Cerebellar cortex (tissue), 1 donor: ENCODE results near the gene SLC38A10.
A peak's percentile ranks its signal among the peaks of the same experiment; 100 is the strongest.

Experiments
- DNase-seq: peaks from one replicate; pipeline ENCODE4 v3.0.0-alpha.2; 2015; ENCODE audit warnings: low spot score

Gene SLC38A10

GRCh38 chr17:81298991-81299738 lies 4.1 kb upstream of the SLC38A10 start:
- no peak for DNase-seq

- DNase-seq = no peak
Observed at GRCh38 chr17:81298325-81298990, 3.4 kb upstream of the SLC38A10 start.

GRCh38 chr17:81295676-81296381 lies 722 bp upstream of the SLC38A10 start:
- peak; percentile 87 for DNase-seq

GRCh38 chr17:81294512-81295030 lies 536 bp downstream of the SLC38A10 start:
- DNase-seq = no peak

- no peak for DNase-seq
Observed at GRCh38 chr17:81292450-81292849, 2.7 kb downstream of the SLC38A10 start.

DNA sequence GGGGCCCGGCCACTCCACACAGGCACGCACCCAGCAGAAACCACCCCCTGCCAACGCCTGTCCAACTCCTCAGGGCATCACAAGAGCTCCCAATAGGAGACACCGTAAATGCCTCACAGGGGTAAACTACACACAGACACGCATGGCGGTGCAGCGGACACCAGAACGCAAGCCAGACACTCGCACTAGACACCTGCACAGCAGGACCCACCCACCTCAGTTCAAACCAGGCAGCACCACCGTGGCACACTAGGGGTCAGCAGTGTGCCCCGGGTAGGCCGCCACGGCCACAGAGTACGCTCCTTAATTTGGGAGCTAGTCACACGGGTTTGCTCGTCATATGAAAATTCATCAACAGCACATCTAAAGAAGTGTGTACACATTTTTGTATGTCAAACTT lies 3.4 kb downstream of the SLC38A10 start:
- DNase-seq = peak; percentile 58

GRCh38 chr17:81290230-81290629 lies 4.9 kb downstream of the SLC38A10 start:
- DNase-seq = no peak

DNA sequence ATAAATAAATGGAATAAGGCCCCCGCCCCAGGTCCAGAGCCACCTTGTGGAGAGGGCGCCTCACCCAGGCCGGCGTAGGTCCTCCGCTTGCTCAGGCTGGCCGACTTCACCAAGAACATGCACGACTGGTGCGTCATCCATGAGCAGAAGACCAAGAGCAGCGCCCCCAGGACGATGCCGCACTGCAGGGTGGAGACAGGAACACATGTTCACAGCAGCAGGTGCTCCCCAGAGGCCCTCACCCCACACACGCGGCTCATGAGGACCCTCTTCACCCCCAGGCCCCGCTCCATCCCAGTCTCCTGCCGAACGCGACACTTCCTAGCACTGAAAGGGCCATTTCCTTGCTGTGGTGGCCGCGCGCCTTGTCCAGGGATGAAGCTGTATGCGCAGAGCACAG lies 5.5 kb downstream of the SLC38A10 start:
- no peak for DNase-seq

DNA sequence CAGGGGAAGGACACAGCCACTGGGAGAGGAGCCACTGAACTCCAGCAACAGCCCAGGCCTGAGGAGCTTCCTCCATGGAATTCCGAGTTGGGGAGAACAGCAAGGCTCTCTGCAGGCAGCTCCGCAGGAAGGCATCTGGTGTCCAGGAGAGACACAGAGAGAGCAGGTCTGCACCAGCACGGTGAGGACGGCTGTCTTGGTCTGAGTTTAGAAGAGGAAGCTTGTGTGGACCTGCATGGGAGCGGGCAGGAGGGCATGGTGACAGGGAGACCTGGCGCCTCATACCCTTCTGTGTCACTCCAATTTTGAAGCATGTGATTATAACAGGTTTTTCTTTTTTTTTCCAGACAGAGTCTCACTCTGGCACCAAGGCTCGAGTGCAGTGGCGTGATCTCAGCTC lies 6.4 kb downstream of the SLC38A10 start:
- DNase-seq = no peak

DNA sequence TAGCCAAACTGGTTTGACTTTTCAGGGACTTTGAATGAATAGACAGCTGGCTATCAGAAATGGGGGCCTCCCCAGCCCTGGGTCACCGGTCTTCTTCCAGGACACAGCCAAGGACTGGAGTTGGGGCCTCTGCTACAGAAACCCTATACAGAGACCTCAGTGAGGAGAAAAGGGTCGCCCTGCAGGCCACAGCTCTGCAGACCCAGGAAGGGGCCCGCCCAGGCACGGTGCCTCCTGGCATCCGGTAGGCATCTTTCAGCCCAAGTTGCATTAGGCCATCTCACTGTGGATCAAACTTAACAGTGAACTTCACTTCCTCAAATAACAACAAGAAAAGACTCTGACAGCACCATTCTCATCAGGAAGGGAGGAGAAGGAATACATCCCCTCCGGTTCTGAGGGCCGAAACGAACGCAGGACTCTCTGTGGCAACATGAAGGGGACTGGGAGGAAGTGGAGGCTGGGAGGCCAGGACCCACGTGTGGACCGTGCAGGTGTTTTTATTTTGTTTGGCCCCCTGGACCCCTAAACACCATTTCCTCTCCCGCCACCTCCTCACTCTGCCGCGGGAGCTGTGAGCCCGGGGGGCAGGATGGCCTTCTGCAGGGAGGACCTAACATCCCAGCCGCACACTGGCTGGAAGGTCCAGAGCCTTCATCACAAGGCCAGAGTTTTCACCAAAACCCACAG lies 7.2 kb downstream of the SLC38A10 start:
- no peak for DNase-seq

DNA sequence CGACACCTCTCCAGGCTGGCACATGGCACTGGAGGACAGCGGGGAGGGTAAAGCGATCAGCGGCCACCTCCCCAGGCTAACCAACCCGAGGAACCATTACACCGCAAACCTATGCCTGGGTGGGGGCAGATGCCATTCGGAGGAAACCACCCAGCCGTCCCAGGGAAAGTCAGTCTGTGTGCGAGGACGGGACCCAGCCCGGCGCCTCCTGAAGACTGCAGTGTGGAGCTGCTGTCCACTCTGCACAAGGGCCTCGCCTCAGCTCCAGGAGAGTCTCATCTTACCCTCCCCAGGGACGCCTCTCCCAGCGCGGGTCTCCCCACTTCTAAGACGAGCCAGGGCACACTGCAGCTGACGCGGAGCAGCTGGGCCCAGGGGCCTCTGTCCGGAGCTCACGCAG lies 8.0 kb downstream of the SLC38A10 start:
- no peak for DNase-seq

DNA sequence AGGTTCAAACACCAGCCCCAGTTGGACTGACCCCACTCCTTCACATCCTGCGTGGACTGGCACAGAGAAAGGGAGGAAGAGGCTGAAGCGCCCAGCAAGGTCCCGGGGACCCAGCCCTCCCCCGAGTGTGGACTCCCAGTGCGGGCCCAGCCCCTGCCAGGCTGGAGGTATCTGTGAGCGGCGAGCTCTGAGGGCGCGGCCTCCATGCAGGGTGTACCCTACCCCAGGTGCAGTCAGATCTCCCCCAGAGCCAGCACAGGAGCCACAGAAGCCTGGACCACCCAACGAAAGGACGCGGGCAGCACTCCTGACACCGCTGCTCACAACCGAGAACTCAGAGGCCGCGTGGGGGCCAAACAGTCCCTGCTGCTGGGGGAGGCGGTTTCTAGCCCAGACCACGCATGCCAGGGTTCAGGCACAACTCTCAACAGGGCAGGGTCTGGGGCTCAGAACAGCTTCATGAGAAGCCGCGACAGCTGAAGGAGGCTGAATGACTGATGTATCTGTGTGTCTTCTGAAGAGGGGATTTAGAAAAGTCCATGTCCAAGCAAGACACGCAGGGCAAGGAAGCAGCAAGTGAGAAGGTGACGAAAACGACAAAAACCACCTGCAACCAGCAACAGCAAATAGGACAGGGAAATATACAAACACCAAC lies 8.5 kb downstream of the SLC38A10 start:
- no peak for DNase-seq

DNA sequence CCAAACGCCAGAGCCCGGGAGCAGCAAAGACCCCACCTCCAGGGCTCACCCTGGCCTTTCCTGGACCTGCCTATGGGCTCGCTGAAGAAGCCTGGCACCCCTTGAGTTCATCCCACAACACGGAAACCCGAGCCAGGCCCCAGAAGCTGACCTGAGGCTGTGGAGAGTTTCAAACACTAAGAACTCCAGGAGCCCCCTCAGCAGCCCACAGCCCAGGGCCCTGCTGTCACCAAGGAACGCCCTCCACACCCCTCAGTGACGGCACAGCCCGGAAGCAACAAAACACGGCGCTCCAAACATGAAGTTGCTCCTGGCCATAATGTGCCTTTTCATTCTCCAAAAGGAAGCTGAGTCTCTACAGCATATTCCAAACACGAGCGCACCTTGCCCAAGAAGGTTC lies 9.2 kb downstream of the SLC38A10 start:
- no peak for DNase-seq

DNA sequence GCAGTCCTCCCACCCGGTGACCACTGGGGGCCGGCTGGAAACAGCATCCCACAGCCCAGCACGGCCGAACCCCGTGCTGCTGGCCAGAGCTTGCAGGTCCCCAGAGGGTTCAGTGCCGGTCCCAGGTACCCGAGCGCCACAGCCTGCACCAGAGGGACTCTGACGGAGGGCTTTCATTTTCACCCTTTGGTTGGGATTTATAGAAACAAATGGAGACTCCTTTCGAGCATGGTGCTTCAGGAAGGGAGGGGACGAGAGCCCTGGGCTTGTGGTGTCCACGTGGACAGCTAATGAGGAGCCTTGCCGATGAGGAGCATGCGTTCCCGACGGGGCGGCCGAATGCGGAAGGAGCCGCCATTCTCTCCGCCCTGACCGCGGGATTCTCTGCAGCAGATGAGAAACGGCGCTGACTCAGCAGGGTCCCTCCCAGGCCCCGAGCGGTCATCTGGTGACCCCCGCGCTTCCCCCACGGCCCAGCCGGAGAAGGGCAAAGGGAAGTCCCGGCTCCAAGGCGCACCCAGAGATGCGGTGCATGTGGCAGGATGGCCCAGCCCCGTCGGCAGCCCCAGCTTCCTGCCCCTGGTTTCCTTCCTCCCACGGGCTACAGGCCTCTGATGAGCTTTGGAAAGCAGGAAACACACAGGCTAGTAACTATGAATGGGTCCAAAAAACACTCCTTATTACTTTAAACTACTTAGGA lies 9.8 kb downstream of the SLC38A10 start:
- DNase-seq = no peak

- no peak for DNase-seq
Observed at GRCh38 chr17:81282876-81283275, 12.2 kb downstream of the SLC38A10 start.

DNA sequence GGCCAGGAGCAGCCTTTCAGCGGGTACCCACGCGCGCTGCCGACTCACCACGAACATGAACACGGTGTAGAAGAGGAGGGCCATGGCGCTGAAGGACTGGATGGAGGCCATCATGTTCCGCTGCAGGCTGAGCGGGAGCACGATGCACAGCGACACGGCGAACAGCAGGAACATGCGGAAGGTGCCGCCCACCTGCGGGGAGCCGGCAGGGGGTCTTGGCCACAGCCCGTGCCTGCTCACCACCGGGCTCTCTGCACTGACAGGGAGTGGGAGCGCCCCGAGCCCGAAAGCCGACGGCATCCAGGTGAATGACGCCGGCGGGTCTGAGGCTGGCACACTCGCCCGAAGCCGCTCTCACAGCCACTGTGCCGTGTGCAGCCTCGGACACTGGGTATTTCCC lies 13.0 kb downstream of the SLC38A10 start:
- DNase-seq = no peak

GRCh38 chr17:81280571-81280970 lies 14.5 kb downstream of the SLC38A10 start:
- DNase-seq = no peak

DNA sequence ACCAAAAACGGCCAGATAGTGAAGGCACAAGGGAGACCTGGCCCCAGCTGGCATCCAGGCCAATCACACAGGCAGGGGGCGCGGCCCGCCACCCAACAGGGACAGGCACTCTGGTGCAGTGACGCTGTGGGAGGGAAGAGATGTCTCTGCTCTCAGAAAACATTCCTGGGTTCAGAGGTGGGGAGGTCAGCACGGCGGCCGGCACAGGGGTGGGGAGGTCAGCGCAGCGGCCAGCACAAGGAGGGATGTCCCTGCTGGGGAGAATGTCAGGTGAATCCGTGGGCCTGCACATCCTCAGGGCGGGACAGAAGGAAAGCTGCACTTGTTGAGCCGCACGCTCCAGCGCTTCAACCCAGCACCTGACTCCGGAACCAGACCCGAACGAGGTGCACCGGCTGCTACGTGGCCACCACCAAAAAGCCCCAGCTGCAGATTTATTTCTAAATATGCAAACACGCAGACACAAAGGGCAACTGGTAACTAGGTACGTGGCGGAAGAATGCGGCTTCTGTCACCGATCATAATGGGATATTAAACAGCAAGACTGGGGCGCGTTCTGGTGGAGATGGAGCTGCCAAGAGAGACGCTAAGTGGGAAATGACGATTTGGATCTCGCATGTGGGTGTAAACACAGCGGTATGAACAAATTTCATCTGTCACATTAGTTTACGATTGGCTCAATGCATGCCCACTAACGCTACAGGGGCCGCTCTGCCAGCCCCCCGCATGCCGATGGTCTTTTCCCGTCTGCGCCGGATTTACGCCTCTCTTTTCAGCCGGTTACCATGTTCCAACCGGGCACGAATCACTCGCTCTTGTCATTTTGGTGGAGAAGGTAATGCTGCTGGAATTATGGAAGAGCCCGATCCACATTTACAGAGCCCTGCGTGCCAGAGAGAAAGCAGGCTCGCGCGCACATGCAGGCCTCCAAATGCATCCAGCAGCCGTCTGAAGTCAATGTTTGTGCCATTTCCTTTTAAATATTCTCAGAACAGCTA lies 15.5 kb downstream of the SLC38A10 start:
- no peak for DNase-seq

GRCh38 chr17:81278831-81279230 lies 16.3 kb downstream of the SLC38A10 start:
- no peak for DNase-seq
